Hematopoietic multipotent progenitor cell (in vitro differentiated cells): Measurements from ENCODE around the gene CPNE6. TPM values are rescaled to one million over a fixed set of nuclear protein-coding genes. Genes with fewer than 3 reads are reported as not detected.

Experiments
- DNase-seq, 3 donors: peaks; one replicate each; pipeline ENCODE4 v3.0.0-alpha.2; 2011 to 2015; ENCODE audit warnings: low read depth in 2 of 3, low spot score in 2 of 3
- total RNA-seq: library from RNA; depleted of rRNA; stranded (reverse); fragments of >200 nt; gene quantifications from one replicate; pipeline ENCODE4 v1.2.3, GENCODE V29; 2012

The CPNE6 gene
- total RNA-seq, 1 donor = not detected

DNA sequence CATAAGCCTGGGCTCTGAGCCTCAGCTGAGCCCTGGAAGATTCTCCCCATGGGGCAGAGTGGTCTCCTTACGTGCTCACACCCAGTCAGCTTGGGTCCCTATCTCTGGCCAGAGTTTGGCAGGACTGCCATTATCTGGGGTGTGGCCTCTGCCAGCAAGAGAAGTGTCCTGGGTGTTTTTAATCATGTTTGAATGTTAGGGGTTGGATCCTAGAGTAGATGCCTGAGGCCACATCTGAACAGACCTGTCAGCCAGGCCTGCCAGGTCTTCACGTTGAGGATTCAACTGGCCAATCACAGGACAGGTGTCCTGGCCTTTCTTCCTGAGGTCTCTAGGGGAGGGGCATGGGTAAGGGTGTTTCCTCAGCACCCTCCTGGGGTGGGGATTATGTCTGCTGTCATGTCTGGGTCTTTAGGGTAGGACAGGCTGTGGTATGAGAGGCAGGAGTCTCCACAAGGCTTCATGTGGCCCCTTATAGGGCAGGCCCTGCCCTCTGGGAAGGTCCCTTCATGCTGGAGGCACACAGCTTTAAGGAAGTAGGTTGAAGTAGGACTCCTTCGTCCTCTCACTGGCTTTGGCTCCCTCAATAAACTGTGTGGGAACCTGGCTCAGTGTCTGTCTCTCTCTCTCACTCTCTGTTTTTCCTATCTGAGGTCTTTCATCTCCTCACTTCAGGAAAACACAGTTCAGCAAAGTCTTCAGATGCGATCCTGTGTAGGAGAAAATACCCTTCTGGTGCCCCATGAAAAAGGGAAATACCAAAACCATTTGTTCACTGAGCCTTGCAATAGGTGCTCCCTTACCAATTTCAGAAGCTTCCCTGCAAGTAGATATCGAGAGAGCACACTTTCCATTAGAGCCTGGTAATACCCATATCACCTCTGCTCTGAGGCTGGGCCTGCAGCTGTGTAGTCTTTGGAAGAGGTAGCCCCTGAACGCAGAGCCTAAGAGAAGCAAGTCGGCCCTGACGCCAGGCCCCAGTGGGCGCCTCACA, 52.4 kb downstream of the CPNE6 start:
- DNase-seq = no peak

DNA sequence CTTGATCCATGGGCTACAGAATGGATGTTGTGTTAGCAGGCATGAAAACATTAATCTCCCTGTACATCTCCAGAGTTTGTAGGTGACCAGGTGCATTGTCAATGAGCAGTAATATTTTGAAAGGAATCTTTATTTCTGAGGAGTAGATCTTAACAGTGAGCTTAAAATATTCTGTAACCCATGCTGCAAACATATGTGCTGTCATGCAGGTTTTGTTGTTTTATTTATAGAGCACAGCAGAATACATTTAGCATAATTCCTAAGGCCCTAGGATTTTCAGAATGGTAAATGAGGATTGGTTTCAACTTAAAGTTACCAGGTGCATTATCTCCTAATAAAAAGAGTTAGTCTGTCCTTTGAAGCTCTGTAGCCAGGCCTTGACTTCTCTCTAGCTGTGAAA, 55.6 kb downstream of the CPNE6 start:
- no peak for DNase-seq

DNA sequence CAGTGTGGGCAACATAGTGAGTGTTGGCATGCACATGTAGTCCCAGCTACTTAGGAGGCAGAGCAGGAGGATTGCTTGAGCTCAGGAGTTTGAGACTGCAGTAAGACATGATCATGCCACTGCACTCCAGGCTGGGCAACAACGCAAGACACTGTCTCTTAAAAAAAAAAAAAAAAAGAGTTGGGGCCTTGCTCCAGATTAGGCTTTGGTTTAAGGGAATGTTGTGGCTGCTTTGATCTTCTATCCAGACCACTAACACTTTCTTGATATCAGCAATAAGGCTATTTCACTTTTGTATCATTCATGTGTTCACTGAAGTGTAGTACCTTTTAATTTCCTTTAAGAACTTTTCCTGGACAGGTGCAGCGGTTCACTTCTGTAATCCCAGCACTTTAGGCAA, 56.3 kb downstream of the CPNE6 start:
- DNase-seq = no peak

Other genes starting within 250 kb of the CPNE6 start
- 44.4 TPM for gene DHRS4, start 117.8 kb upstream of the CPNE6 start, total RNA-seq
- 26.9 TPM for gene DHRS4L2, start 82.6 kb upstream of the CPNE6 start, total RNA-seq
- gene CARMIL3, start 19.6 kb upstream of the CPNE6 start, total RNA-seq = 1.3 TPM
- gene PCK2, start 22.7 kb downstream of the CPNE6 start, total RNA-seq = 24.8 TPM
- 138 TPM for gene DCAF11, start 43.2 kb downstream of the CPNE6 start, total RNA-seq
- 5.7 TPM for gene NRL, start 43.4 kb downstream of the CPNE6 start, total RNA-seq
- gene FITM1, start 59.1 kb downstream of the CPNE6 start, total RNA-seq = 2.7 TPM
- 153 TPM for gene PSME1, start 64.6 kb downstream of the CPNE6 start, total RNA-seq
- 14.3 TPM for gene EMC9, start 70.0 kb downstream of the CPNE6 start, total RNA-seq
- 38.0 TPM for gene PSME2, start 75.0 kb downstream of the CPNE6 start, total RNA-seq
- 103 TPM for gene RNF31, start 75.9 kb downstream of the CPNE6 start, total RNA-seq
- gene IRF9, start 89.7 kb downstream of the CPNE6 start, total RNA-seq = 112 TPM
- gene REC8, start 100.5 kb downstream of the CPNE6 start, total RNA-seq = 47.1 TPM
- gene IPO4, start 117.3 kb downstream of the CPNE6 start, total RNA-seq = 59.8 TPM
- 64.9 TPM for gene TM9SF1, start 123.9 kb downstream of the CPNE6 start, total RNA-seq
- gene TSSK4, start 134.1 kb downstream of the CPNE6 start, total RNA-seq = under 0.01 TPM
- 13.7 TPM for gene CHMP4A, start 141.9 kb downstream of the CPNE6 start, total RNA-seq
- gene MDP1, start 144.5 kb downstream of the CPNE6 start, total RNA-seq = 21.5 TPM
- 55.2 TPM for gene NEDD8, start 160.8 kb downstream of the CPNE6 start, total RNA-seq
- 78.9 TPM for gene GMPR2, start 161.4 kb downstream of the CPNE6 start, total RNA-seq
- gene TINF2, start 171.1 kb downstream of the CPNE6 start, total RNA-seq = 65.4 TPM
- 1.1 TPM for gene TGM1, start 191.6 kb downstream of the CPNE6 start, total RNA-seq
- 36.9 TPM for gene RABGGTA, start 200.0 kb downstream of the CPNE6 start, total RNA-seq
- 31.0 TPM for gene DHRS1, start 228.2 kb downstream of the CPNE6 start, total RNA-seq
- gene NOP9, start 228.3 kb downstream of the CPNE6 start, total RNA-seq = 28.8 TPM
- 20.2 TPM for gene CIDEB, start 236.4 kb downstream of the CPNE6 start, total RNA-seq
- gene LTB4R2, start 238.6 kb downstream of the CPNE6 start, total RNA-seq = 15.1 TPM
- gene LTB4R, start 239.9 kb downstream of the CPNE6 start, total RNA-seq = 13.5 TPM